NCI-H1092 (cell line): Measurements from ENCODE around the gene ZNF416.

ENCODE experiments used
- DNase-seq: peaks from one replicate; lab custom pipeline; 2025; lab: John Stamatoyannopoulos, UW

The ZNF416 gene

GRCh38 chr19:57578487-57579205 lies at the start of gene ZNF416:
ZNF416 (minus strand) TSS chr19:57578911; CDS start chr19:57578704, 207 bp downstream.
- peak; percentile 94 for DNase-seq

GRCh38 chr19:57623091-57623490 lies 44.4 kb upstream of the ZNF416 start:
- DNase-seq, result no peak

GRCh38 chr19:57620673-57621348 lies 42.1 kb upstream of the ZNF416 start:
- no peak for DNase-seq

- no peak for DNase-seq
Observed at GRCh38 chr19:57615346-57615745, 36.6 kb upstream of the ZNF416 start.

GRCh38 chr19:57613941-57614743 lies 35.4 kb upstream of the ZNF416 start, which contains the start of gene ZNF134:
ZNF134 (plus strand) TSS chr19:57614242; CDS start chr19:57619469, 5,227 bp downstream.
- DNase-seq, result peak; percentile 82

GRCh38 chr19:57611113-57611512 lies 32.4 kb upstream of the ZNF416 start:
- no peak for DNase-seq

- DNase-seq, result no peak
Observed at GRCh38 chr19:57606931-57607330, 28.2 kb upstream of the ZNF416 start.

GRCh38 chr19:57599761-57600383 lies 21.2 kb upstream of the ZNF416 start, which contains the start of gene ZNF530:
ZNF530 (plus strand) TSS chr19:57599885; CDS start chr19:57604346, 4,461 bp downstream.
- DNase-seq, result peak; percentile 85

- DNase-seq, result no peak
Observed at GRCh38 chr19:57599377-57599760, 20.7 kb upstream of the ZNF416 start.

- no peak for DNase-seq
Observed at GRCh38 chr19:57587529-57587928, 8.8 kb upstream of the ZNF416 start.

GRCh38 chr19:57583521-57584416 lies 5.1 kb upstream of the ZNF416 start, which contains the start of gene ZIK1:
ZIK1 (plus strand) TSS chr19:57584145; CDS start chr19:57584357, 212 bp downstream.
- peak; percentile 85 for DNase-seq

- DNase-seq, result no peak
Observed at GRCh38 chr19:57583104-57583520, 4.4 kb upstream of the ZNF416 start.

- DNase-seq, result no peak
Observed at GRCh38 chr19:57576661-57577060, 2.0 kb downstream of the ZNF416 start.

GRCh38 chr19:57572415-57572947 lies 6.2 kb downstream of the ZNF416 start:
- no peak for DNase-seq

- DNase-seq, result no peak
Observed at GRCh38 chr19:57570707-57571106, 8.0 kb downstream of the ZNF416 start.

- no peak for DNase-seq
Observed at GRCh38 chr19:57566396-57567265, 12.1 kb downstream of the ZNF416 start.

- no peak for DNase-seq
Observed at GRCh38 chr19:57563547-57563946, 15.2 kb downstream of the ZNF416 start.

GRCh38 chr19:57560049-57560491 lies 18.6 kb downstream of the ZNF416 start:
- no peak for DNase-seq

GRCh38 chr19:57559404-57560025 lies 19.2 kb downstream of the ZNF416 start, which contains the start of gene ZNF550:
ZNF550 (minus strand) TSS chr19:57559863; CDS start chr19:57559682, 181 bp downstream.
- peak; percentile 64 for DNase-seq
